Stimulated activated CD4-positive, alpha-beta T cell treated with anti-CD3 and anti-CD28 coated beads, TNF-alpha, amount 100 ng/mL, for 48 hours (primary cell): Measurements from ENCODE around the gene FIS1.
A peak's percentile ranks its signal among the peaks of the same experiment; 100 is the strongest.
"Not testable (repeated sequence)": the region's sequence is repeated elsewhere in the genome, so short reads cannot be mapped to it uniquely, and the experiment has no call there.

Source experiments
- DNase-seq, 3 donors: peaks; one replicate each; pipeline ENCODE4 v3.0.0-alpha.2; 2020; ENCODE audit warnings: low read depth in 3 of 3

FIS1 gene

GRCh38 chr7:101244375-101245146, at the start of gene FIS1:
FIS1 (minus strand) TSS chr7:101245081; CDS start chr7:101245004, 77 bp downstream.
- DNase-seq = peak; percentile 86 to 96 (median 88)

- DNase-seq = no peak
Measured at GRCh38 chr7:101294039-101294831, 49.4 kb upstream of the FIS1 start.

DNA sequence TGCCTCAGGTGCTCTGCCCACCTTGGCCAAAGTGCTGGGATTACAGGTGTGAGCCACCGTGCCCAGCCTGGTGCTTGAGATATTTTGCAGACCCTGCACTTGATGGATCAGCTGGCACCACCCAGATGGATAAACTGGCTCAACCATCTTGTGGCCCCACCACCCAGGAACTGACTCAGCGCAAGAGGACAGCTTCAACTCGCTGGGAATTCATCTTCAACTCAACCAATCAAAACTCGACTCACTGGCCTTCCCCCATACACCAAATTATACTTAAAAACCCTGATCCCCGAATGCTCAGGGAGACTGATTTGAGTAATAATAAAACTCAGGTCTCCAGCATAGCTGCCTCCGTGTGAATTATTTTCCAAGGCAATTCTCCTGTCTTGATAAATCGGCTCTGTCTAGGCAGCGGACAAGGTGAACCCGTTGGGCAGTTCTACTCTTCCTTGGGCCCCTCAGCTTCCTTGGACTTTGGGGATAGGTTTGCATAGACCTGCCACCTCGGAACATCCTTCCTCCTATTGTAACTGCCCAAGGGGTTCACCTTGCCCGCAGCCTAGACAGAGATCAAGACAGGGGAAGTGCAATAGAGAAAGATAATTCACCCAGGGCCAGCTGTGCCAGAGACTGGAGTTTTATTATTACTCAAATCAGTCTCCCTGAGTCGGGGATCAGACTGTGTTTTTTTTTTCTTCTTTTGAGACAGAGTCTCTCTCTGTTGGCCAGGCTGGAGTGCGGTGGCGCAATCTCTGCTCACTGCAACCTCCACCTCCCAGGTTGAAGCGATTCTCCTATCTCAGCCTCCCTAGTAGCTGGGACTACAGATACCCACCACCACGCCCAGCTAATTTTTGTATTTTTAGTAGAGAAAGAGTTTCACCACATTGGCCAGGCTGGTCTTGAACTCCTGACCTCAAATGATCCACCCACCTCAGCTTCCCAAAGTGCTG, 48.5 kb upstream of the FIS1 start:
- not testable (repeated sequence) for DNase-seq

DNA sequence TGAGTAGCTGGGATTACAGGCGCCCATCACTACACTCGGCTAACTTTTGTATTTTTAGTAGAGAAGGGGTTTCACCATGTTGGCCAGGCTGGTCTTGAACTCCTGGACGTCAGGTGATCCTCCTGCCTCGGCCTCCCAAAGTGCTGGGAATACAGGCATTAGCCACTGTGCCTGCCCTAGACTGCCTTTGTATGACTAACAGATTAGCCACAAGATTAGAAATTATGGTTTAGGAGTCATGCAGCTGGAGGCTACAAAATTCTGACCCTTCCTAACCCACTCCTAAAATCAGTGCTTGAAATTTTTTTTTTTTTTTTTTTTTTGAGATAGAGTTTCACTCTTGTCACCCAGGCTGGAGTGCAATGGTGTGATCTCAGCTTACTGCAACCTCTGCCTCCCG, 47.7 kb upstream of the FIS1 start:
- not testable (repeated sequence) for DNase-seq

- peak; percentile 29 to 50 (median 35) for DNase-seq
Measured at GRCh38 chr7:101290186-101291037, 45.5 kb upstream of the FIS1 start.

DNA sequence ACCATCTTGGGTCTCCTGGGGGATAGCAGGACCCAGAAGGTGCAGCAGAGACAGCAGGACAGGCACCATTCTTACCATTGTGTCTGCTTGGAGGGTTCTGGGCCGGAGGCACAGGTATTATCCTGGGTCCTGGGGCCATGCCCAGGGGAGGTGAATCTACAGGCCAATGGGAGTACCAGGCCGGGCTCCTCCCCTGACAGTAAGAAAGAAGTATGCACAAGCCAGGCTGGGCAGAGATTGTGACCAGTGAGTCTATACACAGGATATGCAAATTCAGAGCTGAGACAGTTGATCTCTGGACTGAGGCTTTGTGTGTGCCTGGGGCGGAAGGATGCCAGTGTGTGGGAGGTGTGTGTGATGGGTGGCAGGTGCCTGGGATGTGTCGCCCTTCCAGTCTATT, 44.8 kb upstream of the FIS1 start:
- DNase-seq = not testable (repeated sequence)

- DNase-seq = no peak
Measured at GRCh38 chr7:101288439-101288838, 43.6 kb upstream of the FIS1 start.

- DNase-seq = no peak
Measured at GRCh38 chr7:101287032-101287431, 42.2 kb upstream of the FIS1 start.

DNA sequence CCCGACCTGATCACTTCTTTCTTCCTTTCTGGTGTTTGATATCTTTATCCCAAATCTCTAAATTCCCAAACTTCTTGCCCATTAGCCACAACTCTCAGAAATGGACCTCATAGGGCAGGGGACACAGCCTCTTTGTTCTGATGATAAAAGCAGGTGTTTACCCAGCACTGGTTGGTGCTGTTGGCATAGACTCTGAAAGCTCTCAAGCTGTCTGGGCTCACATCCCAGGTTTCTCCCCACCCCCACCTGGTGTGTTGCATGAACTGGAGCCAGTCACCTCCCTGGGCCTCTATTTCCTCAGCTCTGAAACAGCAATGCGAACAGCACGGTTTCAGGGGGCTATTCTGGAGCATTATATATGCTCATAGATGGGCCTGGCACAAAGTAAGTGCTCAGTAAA, 41.0 kb upstream of the FIS1 start:
- DNase-seq = not testable (repeated sequence)

GRCh38 chr7:101285171-101285570, 40.3 kb upstream of the FIS1 start:
- no peak for DNase-seq

DNA sequence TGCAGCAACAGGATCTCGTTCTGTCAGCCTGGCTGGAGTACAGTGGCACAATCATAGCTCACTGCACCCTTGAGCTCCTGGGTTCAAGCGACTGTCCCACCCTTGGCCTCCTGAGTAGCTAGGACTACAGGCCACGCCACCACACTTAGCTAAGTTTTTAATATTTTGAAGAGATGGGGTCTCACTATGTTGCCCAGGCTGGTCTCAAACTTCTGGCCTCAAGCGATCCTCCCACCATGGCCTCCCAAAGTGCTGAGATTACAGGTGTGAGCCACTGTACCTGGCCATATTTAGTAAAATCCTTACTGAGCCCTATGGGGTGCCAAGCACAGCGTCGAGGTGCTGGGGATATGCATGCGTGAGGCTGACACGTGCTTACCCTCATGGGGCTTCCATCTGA, 36.0 kb upstream of the FIS1 start:
- not testable (repeated sequence) for DNase-seq

DNA sequence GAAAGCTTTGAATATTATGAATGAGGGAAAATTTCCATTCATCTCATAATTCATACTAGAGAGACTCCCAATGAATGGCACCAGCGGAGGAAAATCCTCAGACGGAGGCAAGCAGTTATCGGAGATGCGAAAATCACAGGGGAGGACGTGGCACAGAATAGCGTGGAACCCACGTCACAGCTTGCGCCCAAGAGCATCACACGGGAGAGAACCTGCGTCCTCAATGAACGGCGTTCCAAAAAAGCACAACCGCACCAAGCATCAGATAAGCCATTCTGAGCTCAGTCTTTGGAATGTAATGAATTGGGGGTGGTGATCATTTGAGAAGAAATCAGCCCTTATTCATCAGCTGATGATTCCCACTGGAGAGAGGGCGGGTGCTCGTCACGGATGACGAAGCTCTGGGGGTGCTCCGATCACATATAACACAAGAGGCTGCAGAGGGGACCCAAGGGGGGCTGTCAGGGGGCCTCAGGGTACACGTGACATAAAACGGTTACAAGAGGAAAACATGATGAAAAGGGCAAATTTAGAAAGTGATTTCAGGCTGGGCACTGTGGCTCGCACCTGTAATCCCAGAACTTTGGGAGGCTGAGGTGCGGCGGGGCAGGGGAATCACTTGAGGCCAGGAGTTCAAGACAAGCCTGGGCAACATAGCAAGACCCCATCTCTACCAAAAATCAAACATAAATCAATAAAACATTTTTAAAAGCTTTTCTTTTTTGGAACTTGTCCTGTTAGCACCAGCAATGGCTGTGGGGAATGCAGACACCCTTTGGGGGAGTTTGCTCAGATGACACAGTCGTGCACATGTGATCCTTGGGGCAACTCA, 33.8 kb upstream of the FIS1 start:
- no peak for DNase-seq

GRCh38 chr7:101277155-101277554, 32.3 kb upstream of the FIS1 start:
- DNase-seq = no peak

GRCh38 chr7:101273206-101273605, 28.3 kb upstream of the FIS1 start:
- DNase-seq = no peak

DNA sequence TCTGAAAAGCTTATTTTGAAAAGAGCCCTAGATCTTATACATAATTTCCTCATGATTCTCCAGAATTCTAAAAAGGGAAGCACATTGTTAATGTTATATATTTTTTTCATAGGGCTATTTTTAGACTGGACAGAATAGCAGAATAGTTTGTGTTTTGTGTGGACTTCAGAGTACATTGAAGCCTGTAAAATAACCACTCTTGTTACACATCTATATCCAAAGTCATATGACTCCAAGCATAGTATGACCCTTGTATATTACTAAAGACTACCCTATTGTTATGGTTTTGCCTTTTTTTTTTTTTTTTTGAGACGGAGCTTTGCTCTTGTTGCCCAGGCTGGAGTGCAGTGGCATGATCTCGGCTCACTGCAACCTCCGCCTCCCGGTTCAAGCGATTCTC, 26.1 kb upstream of the FIS1 start:
- no peak for DNase-seq

GRCh38 chr7:101269664-101270063, 24.8 kb upstream of the FIS1 start:
- no peak for DNase-seq

GRCh38 chr7:101265622-101266516, 21.0 kb upstream of the FIS1 start:
- DNase-seq = no peak

GRCh38 chr7:101264102-101264706, 19.3 kb upstream of the FIS1 start:
- DNase-seq = not testable (repeated sequence)
